ENCODE measurements around the gene GTPBP2. TPM values are rescaled to one million over a fixed set of nuclear protein-coding genes. Genes with fewer than 3 reads are reported as not detected.
A peak's percentile ranks its signal among the peaks of the same experiment; 100 is the strongest.
"Not testable (repeated sequence)": the region's sequence is repeated elsewhere in the genome, so short reads cannot be mapped to it uniquely, and the experiment has no call there.

The GTPBP2 gene
- total RNA-seq, 1 donor, result 50.1 TPM

GRCh38 chr6:43658161-43658560 lies 29.1 kb upstream of the GTPBP2 start:
- no peak overlapping the region for H3K4me3 ChIP-seq (ENCODE audit: low read depth, low read length)
- TF ChIP-seq CTCF (IDR thresholded peaks at IDR 0.05; ENCODE audit: insufficient read depth, low read depth, low read length), result no peak

GRCh38 chr6:43657221-43657802 lies 28.2 kb upstream of the GTPBP2 start:
- TF ChIP-seq CTCF (IDR thresholded peaks at IDR 0.05; ENCODE audit: insufficient read depth, low read depth, low read length), result no peak
- H3K4me3 ChIP-seq (ENCODE audit: low read depth, low read length), result no peak overlapping the region
- DNase-seq (ENCODE audit: low read depth), result no peak

More at GRCh38 chr6:43658161-43658560, 29.1 kb upstream of the GTPBP2 start:
- no peak for DNase-seq (ENCODE audit: low read depth)

GRCh38 chr6:43652822-43653221 lies 23.8 kb upstream of the GTPBP2 start:
- H3K4me3 ChIP-seq (ENCODE audit: low read depth, low read length); DNase-seq (ENCODE audit: low read depth): not testable (repeated sequence)

- DNase-seq (ENCODE audit: low read depth), result no peak
- TF ChIP-seq CTCF (IDR thresholded peaks at IDR 0.05; ENCODE audit: insufficient read depth, low read depth, low read length), result no peak
- no peak overlapping the region for H3K4me3 ChIP-seq (ENCODE audit: low read depth, low read length)
These were observed 19.2 kb upstream of the GTPBP2 start for GRCh38 chr6:43648248-43648647.

GRCh38 chr6:43647613-43648012 lies 18.5 kb upstream of the GTPBP2 start:
- DNase-seq (ENCODE audit: low read depth), result no peak
- no peak overlapping the region for H3K4me3 ChIP-seq (ENCODE audit: low read depth, low read length)
- TF ChIP-seq CTCF (IDR thresholded peaks at IDR 0.05; ENCODE audit: insufficient read depth, low read depth, low read length), result no peak

GRCh38 chr6:43645613-43645964 lies 16.5 kb upstream of the GTPBP2 start:
- DNase-seq (ENCODE audit: low read depth), result no peak
- TF ChIP-seq CTCF (IDR thresholded peaks at IDR 0.05; ENCODE audit: insufficient read depth, low read depth, low read length), result no peak
- peak overlapping the region; percentile 69 for H3K4me3 ChIP-seq (ENCODE audit: low read depth, low read length)

GRCh38 chr6:43644940-43645612 lies 16.0 kb upstream of the GTPBP2 start, which contains the start of gene RSPH9:
RSPH9 (plus strand) TSS chr6:43645036; CDS start chr6:43645099, 63 bp downstream.
- peak; percentile 79 for DNase-seq (ENCODE audit: low read depth)
- TF ChIP-seq CTCF (IDR thresholded peaks at IDR 0.05; ENCODE audit: insufficient read depth, low read depth, low read length), result no peak
- H3K4me3 ChIP-seq (ENCODE audit: low read depth, low read length), result peak within 1 kb of the TSS; percentile 69
